ENCODE measurements around the gene ZSWIM4. TPM values are rescaled to one million over a fixed set of nuclear protein-coding genes. Genes with fewer than 3 reads are reported as not detected.
A peak's percentile ranks its signal among the peaks of the same experiment; 100 is the strongest.

The ZSWIM4 gene
- total and polyA plus RNA-seq, 10 of the 15 experiments (the other 5 are each of a cell fraction or from before 2014, with no cell fraction given), result 0.73 to 11.1 (median 1.8) TPM; not detected in 2

DNA sequence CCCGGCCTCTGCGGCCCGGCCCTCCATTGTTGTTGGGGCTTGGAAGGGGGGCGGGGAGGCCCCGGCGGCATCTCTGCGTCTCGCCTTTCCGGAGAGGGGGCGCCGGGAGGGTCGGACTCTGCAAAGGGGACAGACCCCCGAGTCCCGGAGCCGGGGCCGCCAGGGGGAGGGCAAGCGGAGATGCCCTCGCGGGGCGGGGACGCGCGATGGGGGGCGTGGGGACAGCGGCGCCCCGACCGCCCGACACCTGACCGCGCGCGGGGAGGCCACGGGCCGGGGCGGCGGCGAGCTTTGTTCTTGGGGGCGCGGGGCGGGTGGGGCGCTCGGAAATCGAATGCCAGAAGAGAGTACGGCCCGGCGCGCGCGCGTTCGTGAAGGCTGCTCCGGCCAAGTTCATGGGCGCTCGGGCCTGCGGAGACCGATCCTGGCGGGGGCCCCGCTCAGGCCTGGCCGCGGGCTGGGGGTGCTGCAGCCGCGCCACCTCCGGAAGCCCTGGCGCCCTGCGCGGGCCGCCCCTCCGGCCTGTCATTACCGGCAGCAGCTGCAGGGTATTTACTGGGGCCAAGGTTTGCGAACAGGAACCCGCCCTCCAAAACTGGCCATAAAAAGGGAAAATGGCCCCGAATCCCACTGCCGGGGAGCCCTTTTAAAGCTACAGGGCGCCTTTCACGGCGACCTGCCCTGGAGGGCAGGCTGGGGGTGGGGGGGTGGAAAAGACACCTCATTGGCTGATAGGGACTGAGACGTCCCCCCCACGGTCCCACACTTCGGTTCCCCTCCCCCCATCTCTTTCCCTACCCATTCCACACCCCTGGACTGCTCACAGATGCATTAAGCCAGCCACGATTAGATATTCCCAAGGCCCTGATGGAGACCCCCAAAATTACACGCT, 70.6 kb downstream of the ZSWIM4 start (continued):
- TF ChIP-seq, protein P1, sequence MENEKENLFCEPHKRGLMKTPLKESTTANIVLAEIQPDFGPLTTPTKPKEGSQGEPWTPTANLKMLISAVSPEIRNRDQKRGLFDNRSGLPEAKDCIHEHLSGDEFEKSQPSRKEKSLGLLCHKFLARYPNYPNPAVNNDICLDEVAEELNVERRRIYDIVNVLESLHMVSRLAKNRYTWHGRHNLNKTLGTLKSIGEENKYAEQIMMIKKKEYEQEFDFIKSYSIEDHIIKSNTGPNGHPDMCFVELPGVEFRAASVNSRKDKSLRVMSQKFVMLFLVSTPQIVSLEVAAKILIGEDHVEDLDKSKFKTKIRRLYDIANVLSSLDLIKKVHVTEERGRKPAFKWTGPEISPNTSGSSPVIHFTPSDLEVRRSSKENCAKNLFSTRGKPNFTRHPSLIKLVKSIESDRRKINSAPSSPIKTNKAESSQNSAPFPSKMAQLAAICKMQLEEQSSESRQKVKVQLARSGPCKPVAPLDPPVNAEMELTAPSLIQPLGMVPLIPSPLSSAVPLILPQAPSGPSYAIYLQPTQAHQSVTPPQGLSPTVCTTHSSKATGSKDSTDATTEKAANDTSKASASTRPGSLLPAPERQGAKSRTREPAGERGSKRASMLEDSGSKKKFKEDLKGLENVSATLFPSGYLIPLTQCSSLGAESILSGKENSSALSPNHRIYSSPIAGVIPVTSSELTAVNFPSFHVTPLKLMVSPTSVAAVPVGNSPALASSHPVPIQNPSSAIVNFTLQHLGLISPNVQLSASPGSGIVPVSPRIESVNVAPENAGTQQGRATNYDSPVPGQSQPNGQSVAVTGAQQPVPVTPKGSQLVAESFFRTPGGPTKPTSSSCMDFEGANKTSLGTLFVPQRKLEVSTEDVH (IDR thresholded peaks at IDR 0.05; ENCODE audit: low read depth, partially characterized antibody), result no peak
- TF ChIP-seq DPF2 (IDR thresholded peaks at IDR 0.05) (0 out of 2 replicates have a peak, but pooled peaks have one; percentile 32), CBX5 (IDR thresholded peaks at IDR 0.05; ENCODE audit: low read depth) (no peak), CREB1 (IDR thresholded peaks at IDR 0.05; ENCODE audit: low read depth) (no peak), ZNF622 (IDR thresholded peaks at IDR 0.05) (no peak), CEBPB (IDR thresholded peaks at IDR 0.05; ENCODE audit: borderline replicate concordance in 1 of 2, low read depth in 2 of 2, low read length in 2 of 2) (no peak), BRCA1 (IDR thresholded peaks at IDR 0.05; ENCODE audit: low read depth, low read length) (no peak), MEF2B (IDR thresholded peaks at IDR 0.05; ENCODE audit: partially characterized antibody, poor library complexity, severe bottlenecking) (no peak), FOXM1 (IDR thresholded peaks at IDR 0.05; ENCODE audit: low read depth, low read length) (no peak), SMC3 (IDR thresholded peaks at IDR 0.05; ENCODE audit: borderline replicate concordance, low read length) (no peak), NR2C2 (IDR thresholded peaks at IDR 0.05; ENCODE audit: borderline replicate concordance, control insufficient read depth, insufficient read length, low read depth) (no peak), SPI1 (IDR thresholded peaks at IDR 0.05; ENCODE audit: borderline replicate concordance, insufficient read depth, low read depth, low read length) (no peak), PAX8 (IDR thresholded peaks at IDR 0.05) (no peak), CHD1 (IDR thresholded peaks at IDR 0.05; ENCODE audit: low read depth, low read length) (no peak), NR2F1 (conservative IDR thresholded peaks at IDR 0.05) (peak; percentile 49; the same call in 1 of the 2 replicates)
- TF ChIP-seq, protein P2, sequence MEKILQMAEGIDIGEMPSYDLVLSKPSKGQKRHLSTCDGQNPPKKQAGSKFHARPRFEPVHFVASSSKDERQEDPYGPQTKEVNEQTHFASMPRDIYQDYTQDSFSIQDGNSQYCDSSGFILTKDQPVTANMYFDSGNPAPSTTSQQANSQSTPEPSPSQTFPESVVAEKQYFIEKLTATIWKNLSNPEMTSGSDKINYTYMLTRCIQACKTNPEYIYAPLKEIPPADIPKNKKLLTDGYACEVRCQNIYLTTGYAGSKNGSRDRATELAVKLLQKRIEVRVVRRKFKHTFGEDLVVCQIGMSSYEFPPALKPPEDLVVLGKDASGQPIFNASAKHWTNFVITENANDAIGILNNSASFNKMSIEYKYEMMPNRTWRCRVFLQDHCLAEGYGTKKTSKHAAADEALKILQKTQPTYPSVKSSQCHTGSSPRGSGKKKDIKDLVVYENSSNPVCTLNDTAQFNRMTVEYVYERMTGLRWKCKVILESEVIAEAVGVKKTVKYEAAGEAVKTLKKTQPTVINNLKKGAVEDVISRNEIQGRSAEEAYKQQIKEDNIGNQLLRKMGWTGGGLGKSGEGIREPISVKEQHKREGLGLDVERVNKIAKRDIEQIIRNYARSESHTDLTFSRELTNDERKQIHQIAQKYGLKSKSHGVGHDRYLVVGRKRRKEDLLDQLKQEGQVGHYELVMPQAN (conservative IDR thresholded peaks at IDR 0.05), result peak; percentile 47; the same call in 1 of the 2 replicates
- TF ChIP-seq, protein P3, sequence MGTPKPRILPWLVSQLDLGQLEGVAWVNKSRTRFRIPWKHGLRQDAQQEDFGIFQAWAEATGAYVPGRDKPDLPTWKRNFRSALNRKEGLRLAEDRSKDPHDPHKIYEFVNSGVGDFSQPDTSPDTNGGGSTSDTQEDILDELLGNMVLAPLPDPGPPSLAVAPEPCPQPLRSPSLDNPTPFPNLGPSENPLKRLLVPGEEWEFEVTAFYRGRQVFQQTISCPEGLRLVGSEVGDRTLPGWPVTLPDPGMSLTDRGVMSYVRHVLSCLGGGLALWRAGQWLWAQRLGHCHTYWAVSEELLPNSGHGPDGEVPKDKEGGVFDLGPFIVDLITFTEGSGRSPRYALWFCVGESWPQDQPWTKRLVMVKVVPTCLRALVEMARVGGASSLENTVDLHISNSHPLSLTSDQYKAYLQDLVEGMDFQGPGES (IDR thresholded peaks at IDR 0.05), result no peak
- TF ChIP-seq, protein P4, sequence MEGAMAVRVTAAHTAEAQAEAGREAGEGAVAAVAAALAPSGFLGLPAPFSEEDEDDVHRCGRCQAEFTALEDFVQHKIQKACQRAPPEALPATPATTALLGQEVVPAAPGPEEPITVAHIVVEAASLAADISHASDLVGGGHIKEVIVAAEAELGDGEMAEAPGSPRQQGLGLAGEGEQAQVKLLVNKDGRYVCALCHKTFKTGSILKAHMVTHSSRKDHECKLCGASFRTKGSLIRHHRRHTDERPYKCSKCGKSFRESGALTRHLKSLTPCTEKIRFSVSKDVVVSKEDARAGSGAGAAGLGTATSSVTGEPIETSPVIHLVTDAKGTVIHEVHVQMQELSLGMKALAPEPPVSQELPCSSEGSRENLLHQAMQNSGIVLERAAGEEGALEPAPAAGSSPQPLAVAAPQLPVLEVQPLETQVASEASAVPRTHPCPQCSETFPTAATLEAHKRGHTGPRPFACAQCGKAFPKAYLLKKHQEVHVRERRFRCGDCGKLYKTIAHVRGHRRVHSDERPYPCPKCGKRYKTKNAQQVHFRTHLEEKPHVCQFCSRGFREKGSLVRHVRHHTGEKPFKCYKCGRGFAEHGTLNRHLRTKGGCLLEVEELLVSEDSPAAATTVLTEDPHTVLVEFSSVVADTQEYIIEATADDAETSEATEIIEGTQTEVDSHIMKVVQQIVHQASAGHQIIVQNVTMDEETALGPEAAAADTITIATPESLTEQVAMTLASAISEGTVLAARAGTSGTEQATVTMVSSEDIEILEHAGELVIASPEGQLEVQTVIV (IDR thresholded peaks at IDR 0.05; ENCODE audit: borderline replicate concordance, partially characterized antibody), result no peak
- TF ChIP-seq, protein P5, sequence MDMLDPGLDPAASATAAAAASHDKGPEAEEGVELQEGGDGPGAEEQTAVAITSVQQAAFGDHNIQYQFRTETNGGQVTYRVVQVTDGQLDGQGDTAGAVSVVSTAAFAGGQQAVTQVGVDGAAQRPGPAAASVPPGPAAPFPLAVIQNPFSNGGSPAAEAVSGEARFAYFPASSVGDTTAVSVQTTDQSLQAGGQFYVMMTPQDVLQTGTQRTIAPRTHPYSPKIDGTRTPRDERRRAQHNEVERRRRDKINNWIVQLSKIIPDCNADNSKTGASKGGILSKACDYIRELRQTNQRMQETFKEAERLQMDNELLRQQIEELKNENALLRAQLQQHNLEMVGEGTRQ (IDR thresholded peaks at IDR 0.05; ENCODE audit: borderline replicate concordance, low read depth, low read length), result no peak

Data from GM12878 (cell line).